Measurements from ENCODE around the gene MNS1.

GRCh38 chr15:56410721-56411120 is 54.2 kb downstream of the MNS1 start:
- TF ChIP-seq POLR2A (IDR thresholded peaks at IDR 0.05) (no peak), EP300 (IDR thresholded peaks at IDR 0.05) (no peak)
- TF ChIP-seq, protein P1, sequence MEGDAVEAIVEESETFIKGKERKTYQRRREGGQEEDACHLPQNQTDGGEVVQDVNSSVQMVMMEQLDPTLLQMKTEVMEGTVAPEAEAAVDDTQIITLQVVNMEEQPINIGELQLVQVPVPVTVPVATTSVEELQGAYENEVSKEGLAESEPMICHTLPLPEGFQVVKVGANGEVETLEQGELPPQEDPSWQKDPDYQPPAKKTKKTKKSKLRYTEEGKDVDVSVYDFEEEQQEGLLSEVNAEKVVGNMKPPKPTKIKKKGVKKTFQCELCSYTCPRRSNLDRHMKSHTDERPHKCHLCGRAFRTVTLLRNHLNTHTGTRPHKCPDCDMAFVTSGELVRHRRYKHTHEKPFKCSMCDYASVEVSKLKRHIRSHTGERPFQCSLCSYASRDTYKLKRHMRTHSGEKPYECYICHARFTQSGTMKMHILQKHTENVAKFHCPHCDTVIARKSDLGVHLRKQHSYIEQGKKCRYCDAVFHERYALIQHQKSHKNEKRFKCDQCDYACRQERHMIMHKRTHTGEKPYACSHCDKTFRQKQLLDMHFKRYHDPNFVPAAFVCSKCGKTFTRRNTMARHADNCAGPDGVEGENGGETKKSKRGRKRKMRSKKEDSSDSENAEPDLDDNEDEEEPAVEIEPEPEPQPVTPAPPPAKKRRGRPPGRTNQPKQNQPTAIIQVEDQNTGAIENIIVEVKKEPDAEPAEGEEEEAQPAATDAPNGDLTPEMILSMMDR (IDR thresholded peaks at IDR 0.05) = no peak

Measured in ovary (tissue), 3 donors.